Erythroblast (primary cell): ENCODE measurements around the gene NSUN3.
"Not testable (repeated sequence)": the region's sequence is repeated elsewhere in the genome, so short reads cannot be mapped to it uniquely, and the experiment has no call there.

Experiments used
- DNase-seq, 2 experiments: peaks; one replicate each; lab custom pipeline; 2025; lab: John Stamatoyannopoulos, UW
- GATA1 ChIP-seq: IDR thresholded peaks from 2 replicates; pipeline ENCODE4 v1.6.1; 2011; ENCODE audit warnings: low read depth, mild to moderate bottlenecking, control low read depth, low read length, moderate library complexity
- POLR2A ChIP-seq: IDR thresholded peaks from 2 replicates; pipeline ENCODE4 v1.6.1; 2011; ENCODE audit warnings: mild to moderate bottlenecking, low read length

NSUN3 gene

GRCh38 chr3:94062513-94063404, at the start of gene NSUN3, which contains the start of gene DHFR2:
TSS of gene NSUN3 (plus strand) at chr3:94063061. CDS start at chr3:94063127, 66 bp downstream.
TSS of gene DHFR2 (minus strand) at chr3:94062916. CDS start at chr3:94061511, 1,405 bp downstream.
- peak; percentile 94 to 96 for DNase-seq
- TF ChIP-seq GATA1: no peak
- peak; percentile 90 for TF ChIP-seq POLR2A

- TF ChIP-seq POLR2A: no peak
- TF ChIP-seq GATA1: no peak
- no peak for DNase-seq
Observed at GRCh38 chr3:94015025-94015424, 47.8 kb upstream of the NSUN3 start.

- TF ChIP-seq GATA1: no peak
- no peak for TF ChIP-seq POLR2A
- DNase-seq: no peak
Observed at GRCh38 chr3:94019659-94020058, 43.2 kb upstream of the NSUN3 start.

DNA sequence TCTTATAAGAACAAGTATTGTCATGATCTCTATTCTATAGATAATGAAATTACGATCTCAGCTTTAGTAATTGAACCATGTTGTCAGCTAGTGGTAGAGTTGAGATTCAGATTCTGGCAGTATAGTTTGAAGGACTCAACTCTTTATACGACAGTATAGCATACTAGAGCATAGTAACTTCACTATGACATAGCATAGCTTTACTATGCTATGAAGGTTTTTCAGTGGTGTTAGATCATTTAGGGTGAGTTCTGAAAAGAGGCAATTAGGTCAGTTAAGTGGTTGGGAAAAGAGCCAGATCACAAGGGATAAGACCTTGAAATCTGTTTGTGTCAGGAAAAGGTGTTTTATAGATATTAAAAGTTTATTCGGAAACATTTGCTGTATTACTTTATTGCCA, 42.6 kb upstream of the NSUN3 start:
- TF ChIP-seq GATA1 (no peak), POLR2A (no peak)
- no peak for DNase-seq

DNA sequence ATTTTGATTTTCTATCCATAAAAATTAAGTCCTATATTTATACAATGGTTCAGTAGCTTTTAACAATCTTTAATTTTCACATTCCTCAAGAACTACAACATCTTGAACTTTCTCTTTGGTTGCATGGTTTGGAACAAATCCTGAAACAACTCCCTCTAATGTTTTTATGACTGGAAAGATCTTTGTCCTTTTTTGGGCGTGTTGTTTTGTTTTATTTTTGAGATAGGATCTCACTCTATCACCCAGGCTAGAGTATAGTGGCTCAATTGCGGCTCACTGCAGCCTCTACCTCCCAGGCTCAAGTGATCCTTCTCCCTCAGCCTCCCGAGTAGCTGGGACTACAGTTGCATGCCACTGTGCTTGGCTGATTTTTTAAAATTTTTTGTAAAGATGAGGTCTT, 38.5 kb upstream of the NSUN3 start:
- TF ChIP-seq GATA1 (no peak), POLR2A (no peak)
- no peak for DNase-seq

DNA sequence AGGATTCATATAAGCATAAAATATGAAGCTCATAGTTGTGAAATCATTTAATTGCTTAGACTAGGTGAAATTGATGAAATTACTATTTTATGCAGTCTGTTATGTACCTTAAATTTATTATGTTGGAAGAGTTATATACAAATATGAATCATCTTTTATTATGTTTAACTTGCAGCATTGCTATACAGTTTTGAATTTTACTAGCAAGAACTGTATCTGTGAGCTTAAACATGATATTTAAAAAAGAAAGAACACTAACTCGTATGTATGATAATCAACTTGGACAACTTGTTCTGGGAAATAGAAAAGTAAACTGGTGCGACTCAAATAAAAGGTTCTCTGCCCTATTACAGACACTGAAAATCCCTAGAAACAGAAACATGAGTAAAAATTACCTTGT, 36.2 kb upstream of the NSUN3 start:
- TF ChIP-seq GATA1: no peak
- TF ChIP-seq POLR2A: no peak
- DNase-seq: no peak

GRCh38 chr3:94028093-94028837, 34.6 kb upstream of the NSUN3 start, which contains the start of gene STX19:
TSS of gene STX19 (minus strand) at chr3:94028597. CDS start at chr3:94015269, 13,328 bp downstream.
- TF ChIP-seq POLR2A (no peak), GATA1 (no peak)
- DNase-seq: no peak

DNA sequence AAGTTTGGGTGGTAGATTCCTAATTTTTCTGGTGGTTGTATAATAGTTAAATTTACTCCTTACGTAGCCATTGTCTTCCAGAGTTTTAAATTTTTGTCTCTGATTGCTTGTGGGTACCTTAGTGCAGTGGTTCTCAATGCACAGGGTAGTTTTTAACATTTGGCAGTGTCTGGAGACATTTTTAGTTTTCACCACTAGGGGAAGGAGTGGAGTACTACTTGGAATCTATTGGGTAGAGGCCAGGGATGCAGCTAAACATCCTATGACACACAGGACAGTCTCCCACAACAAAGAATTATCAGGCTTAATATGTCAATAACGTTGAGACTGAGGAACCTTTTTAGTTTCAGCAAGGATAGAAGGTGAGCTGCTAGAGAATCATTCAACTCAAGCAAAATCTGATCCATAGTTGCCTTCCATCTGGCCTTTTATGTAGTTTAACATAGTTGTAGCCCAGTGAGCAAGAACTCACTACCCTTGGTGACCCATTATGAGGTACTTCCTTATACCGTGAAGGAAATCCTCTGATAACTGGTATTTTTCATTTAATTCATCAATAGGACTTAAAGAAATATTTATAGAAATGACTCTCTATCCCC, 25.9 kb upstream of the NSUN3 start:
- DNase-seq: peak; percentile 41 to 60
- TF ChIP-seq POLR2A (no peak), GATA1 (no peak)

GRCh38 chr3:94043285-94043684, 19.6 kb upstream of the NSUN3 start:
- TF ChIP-seq POLR2A (no peak), GATA1 (no peak)
- no peak for DNase-seq

DNA sequence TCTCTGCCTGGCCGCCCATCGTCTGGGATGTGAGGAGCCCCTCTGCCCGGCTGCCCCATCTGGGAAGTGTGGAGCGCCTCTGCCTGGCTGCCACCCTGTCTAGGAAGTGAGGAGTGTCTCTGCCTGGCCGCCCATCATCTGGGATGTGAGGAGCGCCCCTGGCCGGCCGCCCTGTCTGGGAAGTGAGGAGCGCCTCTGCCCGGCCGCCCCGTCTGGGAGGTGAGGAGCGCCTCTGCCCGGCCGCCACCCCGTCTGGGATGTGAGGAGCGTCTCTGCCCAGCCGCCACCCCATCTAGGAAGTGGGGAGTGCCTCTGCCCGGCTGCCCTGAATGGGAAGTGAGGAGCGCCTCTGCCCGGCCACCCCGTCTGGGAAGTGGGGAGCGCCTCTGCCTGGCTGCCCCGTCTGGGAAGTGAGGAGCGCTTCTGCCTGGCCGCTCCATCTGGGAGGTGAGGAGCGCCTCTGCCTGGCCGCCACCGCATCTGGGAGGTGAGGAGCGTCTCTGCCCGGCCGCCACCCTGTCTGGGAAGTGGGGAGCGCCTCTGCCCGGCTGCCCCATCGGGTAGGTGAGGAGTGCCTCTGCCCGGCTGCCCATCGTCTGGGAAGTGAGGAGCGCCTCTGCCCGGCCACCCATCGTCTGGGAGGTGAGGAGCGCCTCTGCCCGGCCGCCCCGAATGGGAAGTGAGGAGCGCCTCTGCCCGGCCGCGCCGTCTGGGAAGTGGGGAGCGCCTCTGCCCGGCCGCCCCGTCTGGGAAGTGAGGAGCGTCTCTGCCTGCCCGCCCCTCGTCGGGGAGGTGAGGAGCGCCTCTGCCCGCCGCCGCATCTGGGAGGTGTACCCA, 18.5 kb upstream of the NSUN3 start:
- not testable (repeated sequence) for DNase-seq

- TF ChIP-seq POLR2A: no peak
- TF ChIP-seq GATA1: no peak
- no peak for DNase-seq
Observed at GRCh38 chr3:94046533-94046932, 16.3 kb upstream of the NSUN3 start.

DNA sequence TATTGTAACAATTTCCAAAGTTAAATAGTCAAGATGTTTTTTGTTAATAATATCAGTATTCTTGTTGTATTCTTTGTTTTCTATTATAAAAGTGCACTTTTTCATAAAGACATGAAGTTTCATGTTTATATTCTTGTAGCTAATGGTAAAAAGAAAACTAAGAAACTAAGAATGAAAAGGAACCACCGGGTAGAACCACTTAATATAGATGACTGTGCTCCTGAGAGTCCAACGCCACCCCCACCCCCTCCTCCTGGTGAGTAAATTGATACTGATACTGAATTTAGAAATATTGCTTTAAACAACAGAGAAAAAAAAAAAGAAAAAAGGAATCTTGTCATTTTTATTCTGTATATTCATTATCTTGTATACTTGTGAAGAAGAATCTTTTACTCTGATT, 13.6 kb upstream of the NSUN3 start:
- TF ChIP-seq POLR2A (no peak), GATA1 (no peak)
- DNase-seq: no peak

DNA sequence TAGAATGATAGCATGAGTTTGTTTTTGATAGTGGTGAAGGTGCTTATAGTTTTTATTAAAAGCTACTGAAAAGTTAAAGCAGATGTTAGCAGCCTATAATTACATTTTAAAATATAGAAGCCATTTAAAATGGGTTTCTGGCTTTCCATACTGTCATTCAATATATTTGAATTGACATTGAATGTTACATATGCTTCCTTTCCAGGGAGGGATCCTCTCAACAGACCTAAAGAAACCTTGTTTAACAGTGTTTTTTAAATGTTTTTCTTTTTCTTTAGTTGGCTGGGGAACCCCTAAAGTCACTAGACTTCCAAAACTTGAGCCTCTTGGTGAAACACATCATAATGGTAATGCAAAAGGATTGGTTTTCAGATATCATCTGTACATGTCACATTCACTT, 12.3 kb upstream of the NSUN3 start:
- no peak for DNase-seq

More for the DNA sequence above, 12.3 kb upstream of the NSUN3 start:
- TF ChIP-seq GATA1: no peak
